GM21447 (cell line): ENCODE measurements around the gene ZNF254.
A peak's percentile ranks its signal among the peaks of the same experiment; 100 is the strongest.
"Not testable (repeated sequence)": the region's sequence is repeated elsewhere in the genome, so short reads cannot be mapped to it uniquely, and the experiment has no call there.

Experiments
- ATAC-seq: cut with Tn5 transposase; IDR thresholded peaks from one replicate; pipeline ENCODE4 v1.9.1; 2021; ENCODE audit not compliant: unreplicated experiment

ZNF254 gene

DNA sequence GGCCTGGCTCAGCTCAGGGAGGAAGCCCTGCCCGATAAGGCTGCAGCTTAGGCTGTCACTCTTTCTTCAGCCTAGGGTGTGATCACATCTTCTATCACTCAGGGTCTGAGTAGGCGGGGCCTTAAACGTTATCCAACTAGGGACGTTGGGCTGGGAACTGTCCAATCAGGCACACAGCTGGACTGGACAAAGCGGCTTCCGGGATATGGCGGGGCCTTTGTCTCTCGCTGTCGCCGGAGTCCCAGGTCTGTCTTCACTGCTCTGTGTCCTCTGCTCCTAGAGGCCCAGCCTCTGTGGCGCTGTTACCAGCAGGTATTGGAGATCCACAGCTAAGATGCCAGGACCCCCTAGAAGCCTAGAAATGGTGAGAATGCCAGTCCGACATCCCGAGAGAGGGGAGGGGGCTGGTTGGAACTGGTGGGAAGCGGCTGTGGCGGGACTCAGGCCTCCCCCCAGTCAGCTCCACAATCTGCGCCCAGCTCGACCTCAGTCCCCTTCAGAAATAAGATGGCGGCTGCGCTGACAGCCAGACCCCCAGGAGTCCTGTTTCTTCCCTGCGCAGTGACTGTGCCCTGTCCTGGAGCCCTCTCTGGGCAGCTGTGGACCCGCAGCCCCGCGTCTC, at the start of gene ZNF254:
Gene ZNF254 (plus strand): TSS at position 214 of the 622 bp plus-strand sequence. CDS start 121 bp downstream, at position 335.
- ATAC-seq = peak; percentile 100

DNA sequence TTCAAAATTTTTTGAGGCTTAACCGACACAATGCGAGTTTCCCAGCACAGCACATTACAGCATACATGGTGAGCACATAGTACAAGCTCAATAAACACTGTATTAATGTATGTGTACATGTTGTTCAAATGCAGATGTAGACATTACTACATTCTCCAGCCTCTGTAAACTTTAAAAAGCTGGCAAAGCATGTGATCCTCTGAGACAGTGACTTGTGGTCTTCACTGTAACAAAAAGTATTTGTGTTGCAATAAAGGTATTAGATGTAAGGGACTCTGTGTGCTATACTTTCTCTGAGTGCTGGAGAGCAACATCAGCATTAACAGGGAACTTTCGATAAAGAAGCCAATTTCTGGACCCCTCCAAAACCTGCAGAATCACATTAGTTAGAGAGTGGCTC, 46.4 kb upstream of the ZNF254 start:
- no peak for ATAC-seq

DNA sequence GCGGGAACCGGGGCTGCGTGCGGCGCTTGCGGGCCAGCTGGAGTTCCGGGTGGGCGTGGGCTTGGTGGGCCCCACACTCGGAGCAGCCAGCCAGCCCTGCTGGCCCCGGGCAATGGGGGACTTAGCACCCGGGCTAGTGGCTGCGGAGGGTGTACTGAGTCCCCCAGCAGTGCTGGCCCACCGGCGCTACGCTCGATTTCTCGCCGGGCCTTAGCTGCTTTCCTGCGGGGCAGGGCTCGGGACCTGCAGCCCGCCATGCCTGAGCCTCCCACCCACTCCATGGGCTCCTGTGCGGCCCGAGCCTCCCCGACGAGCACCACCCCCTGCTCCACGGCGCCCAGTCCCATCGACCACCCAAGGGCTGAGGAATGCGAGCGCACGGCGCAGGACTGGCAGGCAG, 45.7 kb upstream of the ZNF254 start:
- ATAC-seq = not testable (repeated sequence)

DNA sequence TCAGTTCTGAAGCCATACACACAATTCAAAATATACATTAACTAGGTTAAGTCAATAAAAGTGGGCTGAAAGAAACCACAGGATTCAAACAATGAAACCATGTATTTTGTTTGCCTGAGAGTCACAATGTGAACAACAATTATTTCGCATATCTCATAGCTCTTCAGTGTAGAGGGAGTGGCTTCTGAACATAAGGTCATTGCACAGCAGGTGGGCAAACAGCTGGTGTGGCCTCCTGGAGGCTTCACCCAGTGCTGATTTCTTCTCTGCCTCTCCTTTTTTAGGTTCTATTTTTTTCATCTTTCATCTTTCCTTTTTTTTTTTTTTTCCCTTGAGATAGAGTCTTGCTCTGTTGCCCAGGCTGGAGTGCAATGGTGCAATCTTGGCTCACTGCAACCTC, 40.4 kb upstream of the ZNF254 start:
- ATAC-seq = no peak

DNA sequence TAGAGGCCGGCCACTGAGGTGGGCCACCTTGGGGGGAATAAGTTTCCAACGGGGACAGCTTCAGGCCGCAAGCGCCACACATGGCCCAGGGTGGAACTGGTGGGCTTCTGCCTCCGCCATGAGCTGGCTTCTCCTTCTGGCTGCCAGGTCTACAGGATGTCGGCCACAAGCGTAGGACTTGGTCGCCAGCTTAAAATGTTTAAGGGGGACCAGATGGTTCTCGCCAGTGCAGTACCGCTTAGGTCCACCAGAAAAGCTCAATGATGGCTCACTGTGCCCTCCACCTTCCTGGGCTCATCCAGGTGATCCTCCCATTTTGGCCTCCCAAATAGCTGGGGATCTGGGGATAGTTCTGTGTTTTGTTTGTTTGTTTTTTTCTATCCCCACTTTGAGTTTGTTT, 38.7 kb upstream of the ZNF254 start:
- no peak for ATAC-seq

DNA sequence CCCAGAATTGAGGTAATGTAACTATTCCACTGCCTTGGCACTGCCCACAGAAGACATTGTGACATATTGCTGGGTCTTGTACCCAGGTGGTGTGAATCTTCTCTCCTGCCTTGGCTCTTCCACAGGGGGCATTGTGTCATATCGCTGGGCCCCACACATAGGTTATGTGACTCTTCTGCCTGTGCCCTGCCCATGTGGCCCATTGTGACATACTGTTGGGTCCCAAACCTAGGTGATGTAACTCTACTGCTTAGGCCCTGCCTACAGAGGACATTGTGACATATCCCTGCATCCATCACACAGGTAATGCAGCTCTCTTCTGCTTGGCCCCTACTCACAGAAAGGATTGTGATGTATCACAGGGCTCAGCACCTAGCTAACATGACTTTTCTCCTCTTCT, 37.5 kb upstream of the ZNF254 start:
- no peak for ATAC-seq

DNA sequence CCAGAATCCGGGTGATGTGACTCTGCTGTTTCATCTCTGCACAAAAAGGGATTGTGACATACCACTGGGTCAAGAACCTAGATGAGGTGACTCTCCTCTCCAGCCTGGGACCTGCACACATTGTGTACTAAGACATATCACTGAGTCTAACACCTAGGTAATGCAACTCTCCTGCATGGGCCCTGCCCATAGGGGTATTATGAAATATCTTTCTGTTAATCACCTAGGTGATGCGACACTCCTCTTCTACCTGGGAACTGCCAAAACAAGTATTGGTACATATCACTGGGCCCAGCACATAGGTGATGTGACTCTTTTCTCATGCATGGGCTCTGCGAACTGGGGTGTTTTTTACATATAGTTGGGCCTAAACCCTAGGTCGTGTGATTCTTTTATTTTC, 35.5 kb upstream of the ZNF254 start:
- ATAC-seq = no peak

DNA sequence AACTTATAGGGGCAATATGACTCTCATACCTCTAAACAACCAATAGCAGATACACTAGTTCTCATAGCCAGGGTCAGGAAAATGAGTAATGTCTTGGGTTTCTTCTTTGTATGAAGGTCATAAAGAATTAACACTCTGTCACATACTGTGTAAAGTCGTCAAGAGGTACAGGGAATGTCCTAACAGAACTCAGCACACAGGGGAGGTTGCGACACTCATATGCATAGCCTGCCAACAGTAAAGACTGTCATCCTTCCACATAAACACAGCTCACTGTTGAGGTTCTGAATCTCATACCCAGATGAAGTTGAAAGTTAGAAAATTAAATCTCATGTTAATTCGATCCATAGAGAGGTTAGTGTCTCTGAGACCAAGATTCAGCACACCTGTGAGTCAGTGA, 34.2 kb upstream of the ZNF254 start:
- no peak for ATAC-seq

DNA sequence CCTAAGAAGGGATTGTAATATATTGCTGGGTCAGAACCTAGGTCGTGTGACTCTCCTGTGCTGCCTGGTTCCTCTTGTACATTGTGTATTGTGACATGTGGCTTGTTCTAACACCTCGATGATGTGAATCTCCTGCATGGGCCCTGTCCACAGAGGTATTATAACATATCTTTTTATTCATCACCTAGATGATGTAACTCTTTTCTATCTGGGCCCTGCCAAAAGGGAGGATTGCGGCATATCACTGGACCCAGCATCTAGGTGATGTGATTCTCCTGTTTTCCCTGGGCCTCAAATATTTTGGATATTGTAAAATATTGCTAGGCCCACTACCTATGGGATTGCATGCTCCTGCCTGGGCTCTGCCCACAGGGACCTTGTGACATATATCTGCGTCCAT, 33.4 kb upstream of the ZNF254 start:
- ATAC-seq = no peak

DNA sequence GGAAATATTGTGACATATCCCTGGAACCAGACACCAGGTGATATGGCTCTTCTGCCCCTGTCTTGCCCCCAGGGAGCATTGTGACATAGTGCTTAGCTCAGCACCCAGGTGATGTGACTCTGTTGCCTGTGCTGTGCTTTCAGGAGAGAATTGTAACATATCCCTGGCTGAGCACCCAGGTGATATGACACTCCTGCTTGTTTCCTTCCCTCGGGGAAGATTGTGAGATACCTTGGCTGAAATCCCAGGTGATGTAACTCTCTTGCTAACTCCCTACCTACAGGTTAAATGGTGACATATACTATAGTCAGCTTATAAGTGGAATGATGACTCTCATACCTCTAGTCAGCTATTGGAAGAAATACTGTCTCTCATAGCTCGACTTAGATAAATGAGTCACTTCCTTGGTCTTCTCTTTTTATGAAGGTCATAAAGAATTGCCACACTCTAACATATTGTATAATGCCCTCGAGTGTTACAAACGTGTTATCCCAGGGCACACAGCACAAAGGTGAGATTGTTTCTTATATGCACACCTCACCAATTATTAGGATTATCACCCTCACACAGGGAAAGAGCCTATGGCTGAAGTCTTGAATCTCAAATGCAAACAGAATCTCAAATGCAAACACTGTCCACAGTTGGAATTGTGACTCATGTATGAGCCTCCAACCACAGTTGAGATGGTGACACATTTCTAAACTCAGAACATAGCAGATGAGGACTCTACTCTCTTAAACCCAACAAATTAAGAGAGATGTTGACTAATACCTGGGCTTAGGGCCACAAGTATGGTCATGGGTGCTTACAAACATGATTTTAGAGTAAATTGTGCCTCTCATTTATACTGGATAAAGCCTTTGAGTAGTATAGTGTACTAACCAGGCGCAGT, 32.7 kb upstream of the ZNF254 start:
- no peak for ATAC-seq

DNA sequence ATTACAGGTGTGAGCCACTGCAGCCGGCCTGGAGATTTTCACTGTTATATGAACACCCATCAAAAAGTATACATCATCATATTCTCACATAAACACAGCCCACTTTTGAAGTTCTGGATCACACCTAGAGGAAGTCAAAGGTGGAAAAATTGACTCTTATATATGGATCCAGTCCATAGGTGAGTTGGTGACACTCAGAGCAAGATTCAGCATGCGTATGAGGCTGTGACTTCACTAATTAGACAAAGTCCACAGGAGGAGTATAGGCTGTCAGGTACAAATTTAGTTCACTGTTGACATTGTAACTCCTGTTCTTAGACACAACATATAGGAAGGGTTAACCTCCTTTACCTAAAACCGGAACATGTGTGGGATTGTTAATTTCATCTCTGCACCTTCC, 31.4 kb upstream of the ZNF254 start:
- ATAC-seq = no peak

DNA sequence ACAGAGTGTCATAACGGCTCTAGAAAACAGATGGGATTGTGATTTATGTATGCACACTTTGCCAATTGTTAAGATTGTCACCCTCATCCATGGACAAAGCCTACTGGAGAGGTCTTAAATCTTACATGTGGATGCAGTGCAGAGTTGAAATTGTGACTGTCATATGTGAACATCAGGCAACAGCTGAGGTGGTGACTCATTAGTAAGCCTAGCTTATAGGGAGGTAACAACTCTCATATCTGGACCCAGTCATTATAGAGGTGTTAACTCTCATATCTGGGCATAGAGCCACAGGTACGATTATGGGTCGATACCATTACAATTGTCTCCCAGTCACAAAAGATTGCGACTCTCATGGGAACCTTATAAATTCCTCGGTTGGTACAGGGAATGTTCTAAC, 29.8 kb upstream of the ZNF254 start:
- ATAC-seq = no peak

DNA sequence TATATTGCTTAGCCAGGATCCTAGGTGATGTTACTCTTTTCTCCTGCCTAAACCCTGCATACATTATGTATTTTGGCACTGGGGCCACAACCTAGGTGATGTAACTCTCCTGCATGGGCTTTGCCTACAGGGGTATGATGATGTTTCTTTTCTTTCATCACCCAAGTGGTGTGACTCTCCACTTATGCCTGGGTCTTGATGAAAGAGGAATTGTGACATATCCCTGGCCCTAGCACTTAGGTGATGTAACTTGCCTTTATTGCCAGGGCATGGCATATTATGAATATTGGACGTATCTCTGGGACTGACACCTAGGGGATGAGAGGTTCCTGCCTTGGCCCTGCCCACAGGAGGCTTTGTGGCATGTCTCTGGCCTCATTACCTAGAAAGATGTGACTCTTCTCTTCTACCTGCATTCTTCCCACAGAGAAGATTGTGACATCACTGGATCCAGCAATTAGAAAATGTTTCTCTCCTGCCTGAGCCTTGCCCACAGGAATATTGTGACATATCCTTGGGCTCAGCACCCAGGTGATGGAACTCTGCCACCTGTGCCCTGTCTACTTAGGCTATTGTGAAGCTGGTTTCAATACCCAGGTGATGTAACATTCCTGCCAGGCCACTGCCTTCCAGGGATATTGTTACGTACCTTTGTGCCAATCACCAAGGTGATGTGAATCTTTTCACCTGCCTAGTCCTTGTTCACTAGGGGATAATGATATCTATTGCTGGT, 27.3 kb upstream of the ZNF254 start:
- no peak for ATAC-seq

DNA sequence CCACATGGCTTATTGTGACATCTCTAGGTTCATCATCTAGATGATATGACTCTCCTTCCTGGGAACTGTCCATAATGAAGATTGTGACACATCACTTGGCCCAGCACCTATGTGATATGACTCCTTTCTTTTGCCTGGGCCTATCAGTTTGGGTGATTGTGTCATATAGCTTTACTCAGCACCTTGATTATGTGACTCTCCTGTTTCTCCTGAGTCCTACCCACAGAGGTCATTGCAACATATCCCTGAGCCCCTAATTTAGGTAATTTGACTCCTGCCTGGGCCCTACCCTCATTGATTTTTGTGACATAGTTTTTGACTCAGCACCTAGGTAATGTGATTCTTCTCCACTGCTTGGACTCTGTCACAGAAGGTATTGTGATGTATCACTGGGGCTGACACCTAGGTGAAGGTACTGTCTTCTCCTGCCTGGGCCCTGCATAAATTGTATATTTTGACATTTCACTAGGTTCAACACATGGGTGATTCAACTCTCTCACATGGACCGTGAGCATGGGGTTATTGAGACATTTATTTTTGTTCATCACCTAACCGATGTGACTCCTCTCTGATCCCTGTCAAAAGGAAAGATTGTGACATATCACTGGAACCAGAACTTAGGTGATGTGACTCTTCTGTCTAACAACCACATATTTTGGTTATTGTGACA, 26.2 kb upstream of the ZNF254 start:
- no peak for ATAC-seq

DNA sequence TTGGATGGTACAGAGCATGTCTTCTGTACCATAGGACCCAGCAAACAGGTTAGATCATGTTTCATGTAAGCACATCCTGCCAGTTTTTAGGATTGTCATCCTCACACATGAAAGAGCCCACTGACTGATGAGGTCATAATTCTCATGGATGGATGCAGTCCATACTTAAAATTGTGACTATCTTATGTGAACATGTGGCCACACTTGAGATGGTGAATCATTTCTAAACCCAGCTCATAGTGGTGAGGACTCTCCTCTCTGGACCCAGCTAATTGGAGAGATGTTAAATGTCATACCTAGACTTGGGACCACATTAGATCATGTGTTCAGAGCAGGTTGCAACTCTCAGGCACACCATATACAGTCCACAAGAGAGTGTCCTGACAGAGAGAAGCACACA, 24.8 kb upstream of the ZNF254 start:
- no peak for ATAC-seq

DNA sequence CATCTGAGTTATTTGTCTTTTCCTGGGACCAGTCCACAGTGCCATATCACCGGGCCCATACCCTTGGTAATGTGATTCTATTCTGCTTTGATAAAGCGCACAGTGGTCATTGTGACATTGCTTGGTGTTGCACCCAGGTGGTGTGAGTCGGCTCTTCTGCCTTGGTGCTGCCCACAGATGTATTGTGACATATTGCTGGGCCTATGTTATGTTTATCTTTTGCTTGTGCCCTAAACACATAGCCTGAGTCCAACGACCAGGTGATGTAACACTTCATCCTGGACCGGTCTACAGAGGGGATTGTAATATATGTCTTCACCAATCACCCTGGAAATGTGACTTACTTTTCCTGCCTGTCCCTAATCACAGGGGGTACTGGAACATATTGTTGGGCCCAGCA, 23.7 kb upstream of the ZNF254 start:
- no peak for ATAC-seq

DNA sequence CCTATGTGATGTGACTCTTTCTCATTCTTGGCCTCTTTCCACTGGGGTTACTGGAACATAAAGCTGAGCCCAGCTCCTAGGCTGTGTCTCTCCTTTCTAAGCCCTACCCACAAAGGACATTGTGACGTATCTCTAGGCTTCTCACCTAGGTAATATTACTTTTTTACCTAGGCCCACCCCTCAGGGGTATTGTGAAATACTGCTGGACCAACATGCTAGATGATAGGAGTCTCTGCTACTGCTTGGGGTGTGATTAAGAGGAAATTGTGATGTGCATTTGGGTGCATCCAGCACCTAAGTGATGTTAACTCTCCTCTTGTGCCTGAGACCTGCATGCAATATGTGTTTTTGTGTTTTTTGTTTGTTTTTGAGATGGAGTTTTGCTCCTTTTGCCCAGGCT, 22.8 kb upstream of the ZNF254 start:
- ATAC-seq = no peak

DNA sequence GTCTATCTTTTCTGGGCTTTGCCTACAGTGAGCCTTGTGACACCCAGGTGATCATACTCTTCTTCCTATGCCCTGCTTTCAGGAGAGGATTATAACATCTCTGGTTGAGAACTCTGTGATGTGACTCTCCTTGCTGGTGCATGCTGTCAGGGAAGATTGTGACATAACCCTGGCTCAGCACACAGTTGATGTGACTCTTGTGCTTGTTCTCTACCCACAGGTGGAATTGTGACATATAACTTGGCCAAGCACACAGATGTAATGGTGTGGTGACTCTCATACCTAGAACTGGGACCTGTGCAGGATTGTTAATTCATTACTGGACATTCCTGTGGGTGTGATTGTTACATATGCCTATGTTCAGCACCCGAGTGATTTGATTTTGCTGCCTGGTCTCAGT, 21.7 kb upstream of the ZNF254 start:
- ATAC-seq = no peak

DNA sequence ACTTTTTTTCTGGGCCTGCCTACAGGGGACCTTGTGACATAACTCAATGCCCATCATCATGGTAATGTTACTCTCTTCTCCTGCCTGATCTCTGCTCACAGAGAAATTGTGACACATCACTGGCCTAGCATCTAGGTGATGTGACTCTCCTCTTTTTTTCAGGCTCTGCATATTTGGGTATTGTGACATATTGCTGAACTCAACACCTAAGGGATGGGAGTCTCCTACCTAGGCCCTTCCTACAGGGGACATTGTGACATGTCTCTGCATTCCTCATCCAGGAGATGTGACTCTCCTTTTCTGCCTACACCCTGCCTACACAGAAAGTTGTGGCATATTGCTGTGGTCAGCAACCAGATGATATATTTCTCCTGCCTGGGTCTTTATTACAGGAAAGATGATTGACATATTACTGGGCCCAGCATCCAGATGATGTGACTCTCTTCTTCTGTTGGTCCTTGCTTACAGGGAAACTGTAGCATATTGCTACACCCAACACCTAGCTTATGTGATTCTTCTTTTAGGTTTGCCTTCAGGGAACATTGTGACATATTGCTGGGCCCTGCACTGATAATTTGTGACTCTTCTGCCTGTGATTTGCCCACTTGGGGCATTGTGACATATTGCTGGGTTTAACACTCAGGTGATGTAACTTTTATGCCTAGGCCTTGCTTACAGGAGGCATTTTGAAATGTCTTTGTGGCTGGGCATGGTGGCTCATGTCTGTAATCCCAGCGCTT, 21.0 kb upstream of the ZNF254 start:
- ATAC-seq = no peak

DNA sequence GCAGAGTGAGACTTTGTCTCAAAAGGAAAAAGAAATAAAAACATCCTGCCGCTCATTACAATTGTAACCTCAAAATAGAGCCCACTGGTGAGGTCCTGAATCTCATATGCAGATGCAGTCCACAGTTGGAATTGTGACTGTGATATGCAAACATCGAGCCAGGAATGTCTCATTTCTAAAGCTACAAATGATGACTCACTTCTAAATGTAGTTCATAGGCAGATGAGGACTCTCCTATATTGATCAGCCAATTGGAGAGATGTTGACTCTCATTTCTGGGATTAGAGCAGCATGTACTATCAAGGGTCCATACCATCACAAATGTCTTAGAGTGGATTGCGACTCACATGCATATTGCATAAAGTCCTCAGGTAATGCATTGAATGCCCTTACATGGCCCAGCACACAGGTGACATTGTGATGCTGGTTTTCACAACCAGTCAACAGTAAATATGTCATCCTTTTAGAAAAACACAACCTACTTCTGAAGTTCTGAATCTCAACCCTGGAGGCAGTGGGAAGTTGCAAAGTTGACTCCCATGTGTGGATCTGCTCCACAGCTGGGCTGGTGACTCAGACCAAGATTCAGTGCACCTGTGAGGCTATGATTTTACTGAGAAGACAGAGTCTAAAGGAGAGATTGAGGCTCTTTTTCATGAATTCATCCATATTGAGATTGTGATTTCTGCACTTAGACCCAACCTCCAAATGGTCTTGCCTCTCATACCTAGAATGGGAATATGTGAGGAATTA, 16.9 kb upstream of the ZNF254 start:
- no peak for ATAC-seq
